HG03045 (cell line): Measurements from ENCODE around the gene TGFB1I1.
"Not testable (repeated sequence)": the region's sequence is repeated elsewhere in the genome, so short reads cannot be mapped to it uniquely, and the experiment has no call there.

Source experiments
- ATAC-seq: cut with Tn5 transposase; IDR thresholded peaks from one replicate; pipeline ENCODE4 v1.9.1; 2021; ENCODE audit warnings: mild to moderate bottlenecking, moderate library complexity; ENCODE audit not compliant: unreplicated experiment

TGFB1I1 gene

DNA sequence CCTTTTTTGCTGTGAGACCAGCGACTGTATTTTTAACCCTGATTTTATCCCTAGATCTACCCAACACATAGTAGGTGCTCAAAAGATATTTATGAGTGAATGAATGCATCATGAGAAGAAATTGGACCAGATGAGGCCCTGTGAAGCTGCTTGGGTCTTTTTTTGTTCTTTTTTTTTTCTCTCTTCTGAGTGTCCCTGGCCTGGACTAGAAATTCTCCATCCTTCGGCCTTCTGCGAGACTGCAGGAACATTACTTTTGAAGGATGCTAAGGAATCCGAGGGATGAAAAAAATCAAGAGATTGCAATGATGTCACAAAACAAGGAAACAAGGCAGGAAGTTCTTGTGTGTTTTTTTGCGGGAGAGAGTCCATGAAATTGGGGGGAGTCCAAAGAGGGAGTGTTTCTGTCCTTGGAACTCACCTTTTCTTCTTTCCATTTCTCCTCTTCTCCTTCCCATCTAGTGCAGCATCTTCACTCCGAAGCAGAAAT lies 36.8 kb downstream of the TGFB1I1 start:
- ATAC-seq, result no peak

GRCh38 chr16:31513126-31513525 lies 41.2 kb downstream of the TGFB1I1 start:
- ATAC-seq, result no peak

- ATAC-seq, result no peak
These were observed 41.9 kb downstream of the TGFB1I1 start for GRCh38 chr16:31513884-31514283.

GRCh38 chr16:31517800-31518402 lies 45.9 kb downstream of the TGFB1I1 start:
- ATAC-seq, result no peak

GRCh38 chr16:31519759-31520431 lies 47.9 kb downstream of the TGFB1I1 start:
- ATAC-seq, result no peak

DNA sequence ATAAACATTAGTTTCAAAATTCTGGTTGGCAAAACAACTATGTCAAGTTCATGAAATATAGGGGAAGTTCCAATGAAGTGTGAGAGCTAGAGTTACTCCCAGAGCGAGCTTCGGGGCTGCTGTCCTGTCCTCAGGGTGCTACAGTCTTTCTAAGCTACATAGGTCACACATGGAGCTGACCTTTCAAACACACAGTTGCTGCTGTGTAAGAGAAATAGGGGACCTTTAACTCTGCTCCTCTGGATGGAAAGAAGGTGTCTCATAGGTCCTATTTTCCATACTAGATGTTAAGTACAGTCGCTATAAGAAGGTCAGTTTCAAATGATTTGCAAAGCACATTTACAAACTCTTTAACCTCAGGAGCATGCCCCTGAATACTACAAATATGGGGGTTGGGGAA lies 49.4 kb downstream of the TGFB1I1 start:
- no peak for ATAC-seq

GRCh38 chr16:31522071-31522470 lies 50.1 kb downstream of the TGFB1I1 start:
- ATAC-seq, result no peak

GRCh38 chr16:31523768-31524167 lies 51.8 kb downstream of the TGFB1I1 start:
- ATAC-seq, result not testable (repeated sequence)

DNA sequence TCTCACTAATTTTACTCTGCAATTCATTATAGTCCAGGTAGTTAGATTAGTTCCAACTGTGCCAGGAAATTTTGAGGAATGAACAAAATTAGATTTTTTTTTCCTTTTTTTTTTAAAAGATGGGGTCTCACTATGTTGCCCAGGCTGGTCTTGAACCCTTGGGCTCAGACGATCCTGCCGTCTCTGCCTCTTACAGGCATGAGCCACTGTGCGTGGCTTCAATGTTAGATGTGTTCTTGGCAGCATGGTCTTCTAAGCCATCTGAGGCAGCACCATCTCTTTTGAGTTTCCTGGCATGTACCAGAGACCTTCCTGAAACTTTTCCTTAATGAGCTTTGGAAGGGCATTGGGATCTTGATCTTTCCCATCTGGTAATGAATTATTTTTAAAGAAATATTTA lies 53.2 kb downstream of the TGFB1I1 start:
- no peak for ATAC-seq
